Endodermal cell (in vitro differentiated cells): ENCODE results near the gene ERGIC2. TPM values are rescaled to one million over a fixed set of nuclear protein-coding genes. Genes with fewer than 3 reads are reported as not detected.
"Not testable (repeated sequence)": the region's sequence is repeated elsewhere in the genome, so short reads cannot be mapped to it uniquely, and the experiment has no call there.

Experiments
- DNase-seq: peaks from one replicate; pipeline ENCODE4 v3.0.0-alpha.2; 2017
- H3K27ac ChIP-seq: 2 replicates; pipeline ENCODE4 v1.5.1; 2013; ENCODE audit warnings: mild to moderate bottlenecking, low read depth, low read length, moderate library complexity
- H3K27me3 ChIP-seq: 2 replicates; pipeline ENCODE4 v1.6.1; 2013; ENCODE audit warnings: mild to moderate bottlenecking, low read length, moderate library complexity; ENCODE audit not compliant: insufficient read depth, control insufficient read depth, poor library complexity, severe bottlenecking
- H3K36me3 ChIP-seq: 2 replicates; pipeline ENCODE4 v1.7.0; 2013; ENCODE audit warnings: mild to moderate bottlenecking, low read length, moderate library complexity; ENCODE audit not compliant: control insufficient read depth, insufficient read depth
- H3K4me1 ChIP-seq: one replicate; pipeline ENCODE4 v1.7.0; 2013; ENCODE audit warnings: low read length; ENCODE audit not compliant: control insufficient read depth, insufficient read depth
- H3K4me3 ChIP-seq: 2 replicates; pipeline ENCODE4 v1.5.1; 2013; ENCODE audit warnings: mild to moderate bottlenecking, low read length, moderate library complexity
- H3K9ac ChIP-seq: 2 replicates; pipeline ENCODE4 v1.6.1; 2013; ENCODE audit warnings: mild to moderate bottlenecking, low read length, moderate library complexity; ENCODE audit not compliant: poor library complexity, severe bottlenecking; ENCODE audit errors: extremely low read depth
- H3K9me3 ChIP-seq: 2 replicates; pipeline ENCODE4 v1.6.1; 2013; ENCODE audit warnings: mild to moderate bottlenecking, low read length, moderate library complexity; ENCODE audit not compliant: control insufficient read depth
- H3K27ac Mint-ChIP-seq: 2 replicates; pipeline ENCODE4 v1.8.0; 2020; ENCODE audit warnings: mixed read lengths
- H3K27me3 Mint-ChIP-seq: 2 replicates; pipeline ENCODE4 v1.8.0; 2021; ENCODE audit warnings: mild to moderate bottlenecking, mixed read lengths; ENCODE audit not compliant: insufficient read depth
- H3K36me3 Mint-ChIP-seq: 2 replicates; pipeline ENCODE4 v1.8.0; 2020; ENCODE audit warnings: low read depth, mixed read lengths
- H3K4me1 Mint-ChIP-seq: 2 replicates; pipeline ENCODE4 v1.8.0; 2020; ENCODE audit warnings: mixed read lengths
- H3K4me3 Mint-ChIP-seq: 2 replicates; pipeline ENCODE4 v1.8.0; 2020; ENCODE audit warnings: mild to moderate bottlenecking, moderate library complexity, mixed read lengths
- H3K9me3 Mint-ChIP-seq: 2 replicates; pipeline ENCODE4 v1.8.0; 2020; ENCODE audit warnings: mild to moderate bottlenecking, mixed read lengths
- WGBS, 2 experiments: methylation state at CpG; one replicate each; pipeline versions ENCODE4 v1.1.5 to v1.1.7; 2013; ENCODE audit warnings: missing lambda C conversion rate in 2 of 2, mixed read lengths in 1 of 2; ENCODE audit not compliant: insufficient coverage in 1 of 2, insufficient read length in 1 of 2; 5-methylcytosine and 5-hydroxymethylcytosine counted together
- total RNA-seq, 2 donors: library from RNA; stranded (reverse); fragmentation: NEBNext Ultra II Directional in 1 of 2; extraction: Animal tissue kit (Norgen Biotek cat#: 25700) in 1 of 2; gene quantifications; 2 replicates in 1 of 2; 3 replicates in 1 of 2; pipeline ENCODE4 v1.2.1, GENCODE V29; 2021
- TF ChIP-seq, protein P1 (sequence below): fragments of 200-600 bp; sonication (generic); conservative IDR thresholded peaks from 2 replicates; pipeline ENCODE4 v1.5.0; 2021; ENCODE audit warnings: antibody characterized with exemption, mild to moderate bottlenecking

The ERGIC2 gene
- total RNA-seq, 2 donors from 2014 or later, result 101 to 170 TPM

DNA sequence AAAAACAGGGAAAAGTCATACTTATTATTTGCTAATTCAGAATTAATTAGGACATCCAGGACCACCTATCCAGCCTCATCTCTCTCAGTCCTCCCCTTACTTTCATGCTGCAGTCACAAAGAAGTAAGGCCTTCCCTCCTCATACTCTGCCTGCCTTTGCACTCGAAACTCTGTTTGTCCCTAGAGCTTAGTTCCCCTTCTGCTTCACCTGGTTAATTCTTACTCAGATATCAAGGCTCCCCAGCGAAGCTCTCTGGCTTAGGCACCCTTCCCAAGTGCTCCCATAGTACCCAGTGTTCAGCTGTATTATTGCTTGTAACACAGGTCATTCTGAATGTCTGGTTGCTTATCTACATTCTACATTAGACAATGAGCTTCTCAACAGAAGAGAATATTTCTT is 81.3 kb downstream of the ERGIC2 start:
- Histone ChIP-seq H3K27me3 (no peaks in the 10 kb centered on the region), H3K4me3 (no peak overlapping the region), H3K4me1 (no peaks in the 10 kb centered on the region), H3K9me3 (no peaks in the 10 kb centered on the region), H3K9ac (no peak overlapping the region), H3K36me3 (no peaks in the 10 kb centered on the region), H3K27ac (no peak overlapping the region)
- TF ChIP-seq, protein P1, sequence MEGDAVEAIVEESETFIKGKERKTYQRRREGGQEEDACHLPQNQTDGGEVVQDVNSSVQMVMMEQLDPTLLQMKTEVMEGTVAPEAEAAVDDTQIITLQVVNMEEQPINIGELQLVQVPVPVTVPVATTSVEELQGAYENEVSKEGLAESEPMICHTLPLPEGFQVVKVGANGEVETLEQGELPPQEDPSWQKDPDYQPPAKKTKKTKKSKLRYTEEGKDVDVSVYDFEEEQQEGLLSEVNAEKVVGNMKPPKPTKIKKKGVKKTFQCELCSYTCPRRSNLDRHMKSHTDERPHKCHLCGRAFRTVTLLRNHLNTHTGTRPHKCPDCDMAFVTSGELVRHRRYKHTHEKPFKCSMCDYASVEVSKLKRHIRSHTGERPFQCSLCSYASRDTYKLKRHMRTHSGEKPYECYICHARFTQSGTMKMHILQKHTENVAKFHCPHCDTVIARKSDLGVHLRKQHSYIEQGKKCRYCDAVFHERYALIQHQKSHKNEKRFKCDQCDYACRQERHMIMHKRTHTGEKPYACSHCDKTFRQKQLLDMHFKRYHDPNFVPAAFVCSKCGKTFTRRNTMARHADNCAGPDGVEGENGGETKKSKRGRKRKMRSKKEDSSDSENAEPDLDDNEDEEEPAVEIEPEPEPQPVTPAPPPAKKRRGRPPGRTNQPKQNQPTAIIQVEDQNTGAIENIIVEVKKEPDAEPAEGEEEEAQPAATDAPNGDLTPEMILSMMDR, result no peak
- WGBS, 2 experiments, result 89 to 100% methylated on average over 1 to 2 of the region's 2 CpGs
- H3K27me3 Mint-ChIP-seq, result no peaks in the 10 kb centered on the region
- H3K4me1 Mint-ChIP-seq, result peaks cover 14% of the 10 kb centered on the region
- H3K4me3 Mint-ChIP-seq, result no peak overlapping the region
- no peak for DNase-seq
- H3K36me3 Mint-ChIP-seq, result peaks cover 14% of the 10 kb centered on the region
- H3K9me3 Mint-ChIP-seq, result no peaks in the 10 kb centered on the region
- H3K27ac Mint-ChIP-seq, result no peak overlapping the region

GRCh38 chr12:29291226-29291625 is 89.7 kb downstream of the ERGIC2 start:
- Histone ChIP-seq H3K27ac (no peak overlapping the region), H3K9me3 (peaks cover 22% of the 10 kb centered on the region), H3K36me3 (no peaks in the 10 kb centered on the region), H3K9ac (no peak overlapping the region), H3K4me3 (no peak overlapping the region), H3K4me1 (peaks cover 2% of the 10 kb centered on the region), H3K27me3 (no peaks in the 10 kb centered on the region)
- Mint-ChIP-seq H3K4me3 (no peak overlapping the region), H3K27ac (no peak overlapping the region), H3K4me1 (peaks cover 12% of the 10 kb centered on the region), H3K27me3 (no peaks in the 10 kb centered on the region), H3K9me3 (peaks cover 24% of the 10 kb centered on the region), H3K36me3 (peaks cover 27% of the 10 kb centered on the region)
- TF ChIP-seq, protein P1, result no peak
- no peak for DNase-seq
- 92 to 100% methylated on average over 2 to 3 of the region's 3 CpGs for WGBS, 2 experiments

DNA sequence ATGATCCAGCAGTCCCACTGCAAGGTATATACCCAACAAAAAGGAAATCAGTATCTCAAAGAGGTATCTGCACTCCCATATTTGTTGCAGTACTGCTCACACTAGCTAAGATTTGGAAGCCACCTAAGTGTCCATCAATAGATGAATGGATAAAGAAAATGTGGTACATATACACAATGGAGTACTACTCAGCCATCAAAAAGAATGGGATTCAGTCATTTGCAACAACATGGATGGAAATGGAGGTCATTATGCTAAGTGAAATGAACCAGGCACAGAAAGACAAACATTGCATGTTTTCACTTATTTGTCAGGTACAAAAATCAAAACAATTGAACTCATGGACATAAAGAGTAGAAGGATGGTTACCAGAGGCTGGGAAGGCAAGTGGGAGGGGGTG is 90.5 kb downstream of the ERGIC2 start:
- H3K9me3 ChIP-seq, result peaks cover 22% of the 10 kb centered on the region
- not testable (repeated sequence) for H3K4me1 ChIP-seq, H3K4me3 ChIP-seq, DNase-seq, H3K27ac Mint-ChIP-seq, H3K27me3 Mint-ChIP-seq, H3K4me3 Mint-ChIP-seq, H3K27me3 ChIP-seq, H3K36me3 ChIP-seq, H3K27ac ChIP-seq, H3K9ac ChIP-seq
- H3K9me3 Mint-ChIP-seq, result peaks cover 24% of the 10 kb centered on the region
- peaks cover 12% of the 10 kb centered on the region for H3K4me1 Mint-ChIP-seq
- peaks cover 30% of the 10 kb centered on the region for H3K36me3 Mint-ChIP-seq

DNA sequence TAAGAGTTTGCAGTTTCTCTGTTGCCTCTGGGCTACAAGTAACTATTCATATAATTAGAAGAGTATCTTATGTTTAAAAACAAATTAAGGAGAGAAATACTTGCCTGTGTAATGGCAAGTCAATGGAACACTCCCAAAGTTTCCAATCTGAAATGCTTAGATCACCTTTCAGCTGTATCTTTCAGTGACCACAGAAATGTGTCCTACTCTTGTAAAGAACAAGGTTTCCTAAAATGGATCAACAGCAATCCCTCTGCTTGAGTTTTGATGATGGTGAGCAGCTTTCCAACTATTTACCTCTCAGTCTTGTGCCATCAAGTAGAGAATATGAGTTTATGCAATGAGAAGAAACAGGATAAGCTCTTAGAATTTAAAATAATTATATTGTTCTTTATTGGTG is 92.9 kb downstream of the ERGIC2 start:
- H3K27ac Mint-ChIP-seq, result peak overlapping the region; percentile 53
- H3K4me1 Mint-ChIP-seq, result peaks cover 12% of the 10 kb centered on the region
- Histone ChIP-seq H3K27ac (no peak overlapping the region), H3K9me3 (peaks cover 22% of the 10 kb centered on the region), H3K4me1 (peaks cover 2% of the 10 kb centered on the region), H3K4me3 (no peak overlapping the region), H3K27me3 (no peaks in the 10 kb centered on the region), H3K9ac (no peak overlapping the region), H3K36me3 (no peaks in the 10 kb centered on the region)
- TF ChIP-seq, protein P1, result no peak
- H3K36me3 Mint-ChIP-seq, result peaks cover 39% of the 10 kb centered on the region
- DNase-seq, result no peak
- H3K27me3 Mint-ChIP-seq, result no peaks in the 10 kb centered on the region
- H3K9me3 Mint-ChIP-seq, result peaks cover 25% of the 10 kb centered on the region
- H3K4me3 Mint-ChIP-seq, result no peak overlapping the region
